GM15510 (cell line): ENCODE data around the gene MIB1.

Experiments used
- POLR2A ChIP-seq: IDR thresholded peaks from 3 replicates; pipeline ENCODE4 v1.6.1; 2011; ENCODE audit warnings: borderline replicate concordance; ENCODE audit not compliant: insufficient read length; ENCODE audit errors: extremely low read depth

Gene MIB1

GRCh38 chr18:21739604-21740537, 721 bp upstream of the MIB1 start:
- no peak for TF ChIP-seq POLR2A

GRCh38 chr18:21741312-21741561, 645 bp downstream of the MIB1 start:
- no peak for TF ChIP-seq POLR2A

- no peak for TF ChIP-seq POLR2A
Observed at GRCh38 chr18:21741562-21742314, 1.1 kb downstream of the MIB1 start.

- TF ChIP-seq POLR2A, result no peak
Observed at GRCh38 chr18:21742315-21742687, 1.7 kb downstream of the MIB1 start.

GRCh38 chr18:21743166-21743832, 2.7 kb downstream of the MIB1 start:
- no peak for TF ChIP-seq POLR2A

GRCh38 chr18:21745231-21745630, 4.6 kb downstream of the MIB1 start:
- TF ChIP-seq POLR2A, result no peak

- TF ChIP-seq POLR2A, result no peak
Observed at GRCh38 chr18:21747268-21747667, 6.7 kb downstream of the MIB1 start.

- no peak for TF ChIP-seq POLR2A
Observed at GRCh38 chr18:21747764-21748693, 7.4 kb downstream of the MIB1 start.

GRCh38 chr18:21757833-21758232, 17.2 kb downstream of the MIB1 start:
- no peak for TF ChIP-seq POLR2A

- no peak for TF ChIP-seq POLR2A
Observed at GRCh38 chr18:21759836-21760235, 19.2 kb downstream of the MIB1 start.

GRCh38 chr18:21760321-21760720, 19.7 kb downstream of the MIB1 start:
- TF ChIP-seq POLR2A, result no peak

GRCh38 chr18:21761471-21762115, 21.0 kb downstream of the MIB1 start:
- no peak for TF ChIP-seq POLR2A

- no peak for TF ChIP-seq POLR2A
Observed at GRCh38 chr18:21762181-21762772, 21.7 kb downstream of the MIB1 start.

GRCh38 chr18:21763846-21764646, 23.5 kb downstream of the MIB1 start:
- TF ChIP-seq POLR2A, result no peak

GRCh38 chr18:21769206-21769605, 28.6 kb downstream of the MIB1 start:
- no peak for TF ChIP-seq POLR2A
